DMS79 treated with DMSO at 0.1 percent for 48 hours (cell line): ENCODE results near the gene HMGB4.
A peak's percentile ranks its signal among the peaks of the same experiment; 100 is the strongest.

Experiments used
- DNase-seq: peaks from one replicate; lab custom pipeline; 2025; lab: John Stamatoyannopoulos, UW

HMGB4 gene

DNA sequence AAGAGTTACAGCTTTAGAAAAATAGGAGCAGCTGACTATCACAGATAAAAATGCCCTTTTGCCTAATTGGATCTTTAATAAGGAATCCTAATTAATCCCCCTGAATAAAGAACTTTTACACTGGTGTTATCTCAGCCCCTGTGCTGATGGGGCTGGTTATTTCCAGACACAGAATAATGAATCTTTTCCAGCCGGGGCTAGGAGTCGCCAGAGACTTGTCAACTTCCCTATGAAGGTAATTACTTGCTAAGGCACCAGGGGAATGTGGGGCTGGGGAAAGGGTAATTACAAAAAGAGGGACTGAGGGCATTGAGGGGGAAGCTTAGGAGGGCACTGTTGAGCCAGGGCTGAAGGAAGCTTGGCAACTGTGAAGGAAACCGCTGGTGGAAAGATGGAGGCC is 34.5 kb downstream of the HMGB4 start:
- DNase-seq: no peak

DNA sequence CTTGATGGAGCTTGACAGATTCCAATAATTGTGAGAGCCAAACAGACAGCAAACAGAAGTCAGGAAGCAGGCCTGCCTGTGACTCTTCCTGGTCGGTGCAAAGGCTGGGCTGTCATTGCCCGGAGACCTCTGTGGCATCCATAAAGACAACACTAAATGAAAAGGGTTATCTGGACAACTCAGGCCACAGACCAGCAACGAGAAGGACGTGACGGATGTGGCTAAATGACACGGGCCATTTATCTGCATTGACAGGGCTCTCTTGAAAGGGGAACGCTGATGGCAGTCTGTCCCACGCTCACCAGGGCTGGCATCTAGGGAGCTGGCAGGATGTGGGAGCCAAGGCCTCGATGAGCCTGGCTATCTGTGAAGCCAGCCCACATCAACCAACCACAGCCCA is 35.0 kb downstream of the HMGB4 start:
- DNase-seq: no peak

DNA sequence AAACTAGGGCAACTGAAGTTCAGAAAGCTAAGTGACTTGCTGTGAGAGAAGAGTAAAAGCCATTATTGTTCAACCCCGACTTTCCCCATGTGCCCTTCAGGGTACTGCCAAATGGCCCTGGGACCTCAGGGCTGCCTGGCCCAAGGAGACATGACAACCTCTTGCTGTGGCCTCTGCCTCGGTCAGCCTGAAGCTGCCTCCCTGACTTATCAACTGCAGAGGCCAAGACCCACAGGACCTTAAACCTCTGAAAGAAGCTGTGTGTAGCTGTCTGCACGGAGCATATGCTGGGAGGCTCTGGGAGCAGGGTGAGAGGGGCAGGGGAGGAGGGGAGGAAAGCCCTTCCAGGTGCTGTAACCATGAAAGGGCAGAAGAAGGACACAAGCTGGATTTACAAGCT is 35.9 kb downstream of the HMGB4 start:
- no peak for DNase-seq

DNA sequence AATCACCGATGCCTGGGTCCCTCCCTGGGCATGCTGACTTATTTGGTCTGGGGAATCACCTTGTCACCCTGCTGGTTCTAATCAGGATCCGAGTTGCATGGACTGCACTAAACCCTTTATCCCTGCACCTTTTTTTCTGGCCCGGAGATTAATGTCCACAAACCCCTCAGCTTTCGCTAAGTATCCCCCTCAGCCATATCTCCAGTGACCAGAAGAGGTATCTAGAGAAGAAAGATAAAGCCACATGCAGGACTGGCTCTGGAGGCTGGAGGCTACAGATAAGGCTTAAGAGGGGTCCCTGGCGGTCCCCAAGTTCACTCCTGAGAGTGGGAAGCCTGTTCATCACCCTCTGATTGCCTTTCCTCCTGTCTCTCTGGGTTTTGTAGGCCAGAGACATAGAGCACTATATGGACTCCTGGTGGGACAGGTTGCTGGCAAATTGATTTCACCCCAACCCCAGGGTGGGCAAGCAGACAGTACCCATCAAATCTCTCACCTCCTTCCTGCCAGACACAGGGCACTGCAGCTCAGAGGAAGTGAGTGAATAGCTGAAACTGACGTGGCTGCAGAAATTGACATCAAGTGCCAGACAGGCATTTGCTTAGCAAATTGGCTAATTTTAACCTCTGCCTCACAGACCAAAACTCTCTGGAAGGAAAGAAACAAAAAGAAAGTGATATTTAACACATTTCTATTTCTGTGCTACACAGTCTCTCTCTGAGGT is 38.8 kb downstream of the HMGB4 start:
- no peak for DNase-seq

DNA sequence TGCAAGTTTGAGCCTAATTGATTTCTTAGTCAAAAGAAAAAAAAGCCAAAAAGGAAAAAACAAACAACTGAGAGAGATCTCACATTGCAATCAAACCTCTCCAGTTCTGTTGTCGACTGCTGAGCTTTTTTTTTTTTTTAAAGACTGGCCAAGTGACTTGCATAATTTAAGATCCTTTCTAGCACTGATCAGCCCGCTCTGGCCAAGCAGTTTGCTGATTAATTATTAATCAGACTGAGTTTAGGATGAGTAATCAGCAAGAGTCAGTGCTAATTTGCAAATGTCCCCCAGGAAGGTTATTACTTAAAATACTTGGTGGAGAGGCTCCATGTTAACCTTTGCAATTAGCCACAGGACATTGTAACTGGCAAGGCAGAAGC is 39.3 kb downstream of the HMGB4 start:
- peak; percentile 28 for DNase-seq

DNA sequence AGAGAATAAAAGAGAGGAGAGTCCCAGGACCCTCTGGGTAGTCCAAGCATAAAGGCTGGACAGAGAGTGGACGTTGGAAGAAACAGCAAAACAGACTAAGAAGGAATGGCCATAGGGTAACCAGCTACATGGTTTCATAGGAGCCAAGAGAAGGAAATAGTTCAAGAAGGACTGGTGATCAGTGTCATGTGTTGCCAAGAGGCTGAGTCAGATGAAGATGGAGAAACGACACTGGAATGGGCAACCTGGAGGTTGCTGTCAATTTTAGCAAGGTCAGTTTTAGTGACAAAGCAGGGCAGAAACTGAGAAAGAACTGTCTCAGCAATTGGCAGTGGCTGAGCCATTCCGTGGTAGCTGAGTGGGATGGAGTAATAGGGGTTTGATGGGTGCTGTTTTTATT is 41.4 kb downstream of the HMGB4 start:
- no peak for DNase-seq

DNA sequence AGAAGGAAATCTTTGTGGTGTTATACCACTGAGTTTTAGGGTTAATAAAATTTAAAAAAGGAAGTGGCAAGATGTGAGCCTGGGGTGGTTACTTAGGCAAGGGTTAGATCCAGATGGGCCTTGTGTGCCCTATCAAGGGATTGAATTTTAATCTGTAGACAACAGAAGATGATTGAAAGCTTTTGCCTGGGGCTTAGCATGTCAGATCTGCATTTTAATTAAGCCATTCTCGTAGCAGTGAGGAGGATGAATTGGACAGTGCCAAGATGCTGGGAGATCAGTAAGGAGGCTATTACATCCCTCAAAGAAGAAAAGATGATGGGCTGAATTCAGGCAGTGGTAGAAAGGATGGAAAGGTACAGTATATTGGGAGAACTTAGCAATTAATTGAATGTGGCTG is 42.3 kb downstream of the HMGB4 start:
- no peak for DNase-seq

DNA sequence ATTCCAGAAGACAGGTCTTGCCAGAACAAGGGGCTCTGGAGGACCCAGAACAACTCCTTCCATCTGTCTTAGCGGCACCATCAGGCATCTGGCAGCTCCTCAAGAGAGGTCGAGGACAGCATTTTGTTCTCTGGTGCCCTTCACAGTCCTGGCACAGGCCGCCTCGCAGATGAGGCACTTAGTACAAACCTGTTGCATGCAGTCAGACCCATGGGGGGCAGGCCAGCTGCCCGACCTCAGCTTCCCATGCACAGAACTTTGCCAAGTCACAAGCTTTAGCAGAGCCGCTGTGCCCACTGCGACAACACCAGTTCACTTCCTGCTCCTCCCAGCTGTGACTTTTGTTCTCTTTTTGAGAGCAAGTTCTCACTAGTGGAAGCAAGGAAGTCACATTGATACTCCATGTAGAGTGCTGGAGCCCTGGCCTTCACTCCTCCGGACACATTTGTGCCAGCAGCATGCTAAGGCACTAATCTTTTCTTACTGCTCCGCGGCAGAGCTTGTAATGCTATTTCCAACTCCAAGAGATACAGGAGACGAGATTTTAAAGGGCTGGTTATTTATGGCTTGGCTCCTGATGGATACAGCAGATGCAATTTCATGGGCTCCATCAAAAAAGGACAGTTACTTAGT is 44.6 kb downstream of the HMGB4 start:
- DNase-seq: no peak
